Keratinocyte (primary cell): ENCODE data around the gene AKR1C4. TPM values are rescaled to one million over a fixed set of nuclear protein-coding genes. Genes with fewer than 3 reads are reported as not detected.

Experiments
- DNase-seq: peaks from one replicate; pipeline ENCODE4 v3.0.0-alpha.2; 2011; ENCODE audit warnings: low read depth, missing footprints, low spot score
- FAIRE-seq: peaks from 2 replicates; lab custom pipeline; 2011; peaks lifted over from hg19 to GRCh38; lab: Jason Lieb, UNC
- H2AFZ ChIP-seq: 2 replicates; pipeline ENCODE4 v1.6.0; 2012; ENCODE audit warnings: low read length, control low read depth, inconsistent platforms; ENCODE audit not compliant: control insufficient read depth
- H3K27ac ChIP-seq: 2 replicates; pipeline ENCODE4 v1.5.1; 2011; ENCODE audit warnings: low read length; ENCODE audit not compliant: control insufficient read depth, insufficient read depth
- H3K27me3 ChIP-seq: 3 replicates; pipeline ENCODE4 v1.6.0; 2011; ENCODE audit warnings: low read length; ENCODE audit not compliant: control insufficient read depth, insufficient read depth; ENCODE audit errors: extremely low read depth
- H3K36me3 ChIP-seq, 2 experiments: 2 replicates in 1 of 2; 3 replicates in 1 of 2; pipeline ENCODE4 v1.5.1; 2011; ENCODE audit warnings: low read length in 2 of 2, mild to moderate bottlenecking in 1 of 2; ENCODE audit not compliant: control insufficient read depth in 2 of 2, insufficient read depth in 2 of 2; ENCODE audit errors: extremely low read depth in 1 of 2
- H3K4me1 ChIP-seq: 3 replicates; pipeline ENCODE4 v1.5.1; 2011; ENCODE audit warnings: low read length; ENCODE audit not compliant: control insufficient read depth, insufficient read depth; ENCODE audit errors: extremely low read depth
- H3K4me2 ChIP-seq: 3 replicates; pipeline ENCODE4 v1.6.0; 2011; ENCODE audit warnings: low read depth, low read length; ENCODE audit not compliant: control insufficient read depth, insufficient read depth; ENCODE audit errors: extremely low read depth
- H3K4me3 ChIP-seq, 3 experiments: fragments of 200-600 bp in 1 of 3; sonication (generic) in 1 of 3; 2 replicates in 2 of 3; 3 replicates in 1 of 3; pipeline ENCODE4 v1.5.1; 2011 to 2016; ENCODE audit warnings: low read length in 3 of 3, mild to moderate bottlenecking in 3 of 3, control low read depth in 2 of 3, inconsistent platforms in 1 of 3, low read depth in 1 of 3, mixed read lengths in 1 of 3, mixed run types in 1 of 3, moderate library complexity in 1 of 3; ENCODE audit not compliant: control insufficient read depth in 2 of 3, insufficient read depth in 2 of 3; ENCODE audit errors: extremely low read depth in 1 of 3
- H3K79me2 ChIP-seq: 2 replicates; pipeline ENCODE4 v1.6.0; 2012; ENCODE audit warnings: low read length; ENCODE audit not compliant: control insufficient read depth, insufficient read depth
- H3K9ac ChIP-seq: 3 replicates; pipeline ENCODE4 v1.6.0; 2011; ENCODE audit warnings: low read length; ENCODE audit not compliant: control insufficient read depth, insufficient read depth; ENCODE audit errors: extremely low read depth
- H3K9me1 ChIP-seq: 3 replicates; pipeline ENCODE4 v1.6.0; 2011; ENCODE audit warnings: low read length; ENCODE audit not compliant: control insufficient read depth, insufficient read depth; ENCODE audit errors: extremely low read depth
- H3K9me3 ChIP-seq: 2 replicates; pipeline ENCODE4 v1.5.1; 2012; ENCODE audit warnings: low read depth, low read length; ENCODE audit not compliant: control insufficient read depth
- H4K20me1 ChIP-seq: 3 replicates; pipeline ENCODE4 v1.6.0; 2011; ENCODE audit warnings: low read length; ENCODE audit not compliant: control insufficient read depth, insufficient read depth; ENCODE audit errors: extremely low read depth
- CTCF ChIP-seq, 3 experiments: IDR thresholded peaks in 1 of 3; conservative IDR thresholded peaks in 1 of 3; optimal IDR thresholded peaks in 1 of 3; 2 replicates in 2 of 3; 3 replicates in 1 of 3; pipeline versions ENCODE3 to v1.5.1; 2011; ENCODE audit warnings: low read length in 3 of 3, mild to moderate bottlenecking in 3 of 3, moderate library complexity in 2 of 3, control low read depth in 1 of 3, inconsistent platforms in 1 of 3; ENCODE audit not compliant: insufficient read depth in 2 of 3; ENCODE audit errors: extremely low read depth in 1 of 3
- EZH2 ChIP-seq: IDR thresholded peaks from one replicate; pipeline ENCODE4 v1.6.1; 2012; ENCODE audit warnings: inconsistent platforms, mild to moderate bottlenecking, low read length, moderate library complexity
- dilution Hi-C: fragments of 300-500 bp; cut with MboI; formaldehyde crosslinking; loops from one replicate; pipeline ENCODE4 v1.7.0; 2020; ENCODE audit warnings: low sequenced_read_pairs; ENCODE audit not compliant: extremely low pct_ligation_motif_present
- polyA plus RNA-seq, 5 experiments: library from polyadenylated mRNA; depleted of rRNA in 3 of 5; stranded (reverse) in 3 of 5; stranded (forward) in 1 of 5; unstranded in 1 of 5; fragments of >200 nt; gene quantifications; 1 replicate in 1 of 5; 2 replicates in 3 of 5; 3 replicates in 1 of 5; pipeline versions ENCODE4 v1.2.1 to v1.2.3, GENCODE V29; 2011 to 2012; ENCODE audit warnings: missing spikeins in 2 of 5, low read depth in 1 of 5, low replicate concordance in 1 of 5

Gene AKR1C4
- polyA plus RNA-seq, 1 donor (not counting 4 experiments of a cell fraction or from before 2014, with no cell fraction given) = not detected

DNA sequence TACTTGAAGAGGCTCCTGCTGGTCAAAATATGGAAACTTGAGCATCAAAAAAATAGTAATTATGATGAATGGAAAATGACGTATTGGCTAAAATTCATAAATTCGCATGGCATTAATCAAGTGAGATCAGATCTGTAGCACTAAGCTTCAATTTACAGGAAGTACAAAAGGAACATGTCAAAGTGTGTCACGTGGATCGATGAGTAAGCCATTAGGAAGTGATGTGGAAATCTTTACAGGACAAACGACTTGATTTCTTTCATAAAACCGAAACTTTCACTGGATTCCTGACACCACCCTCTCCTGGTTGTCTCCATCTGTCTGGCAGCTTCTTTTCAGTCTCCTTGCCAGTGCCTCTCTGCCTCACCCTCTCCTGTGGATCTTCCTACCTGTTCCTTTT is 37.5 kb upstream of the AKR1C4 start:
- H3K79me2 ChIP-seq = no peaks in the 10 kb centered on the region
- H3K4me3 ChIP-seq = no peak overlapping the region
- H3K4me2 ChIP-seq = no peak overlapping the region
- dilution Hi-C loops = no loop called here
- DNase-seq (no peak), FAIRE-seq (no peak)
- no peak overlapping the region for H2AFZ ChIP-seq
- H3K9me3 ChIP-seq = no peaks in the 10 kb centered on the region
- H3K4me1 ChIP-seq = no peaks in the 10 kb centered on the region
- H3K36me3 ChIP-seq = no peaks in the 10 kb centered on the region
- H3K27me3 ChIP-seq = peaks cover 5% of the 10 kb centered on the region
- no peak for TF ChIP-seq EZH2
- no peak for TF ChIP-seq CTCF (optimal IDR thresholded peaks at IDR 0.05 in 1 of 3, IDR thresholded peaks at IDR 0.05 in 1 of 3, conservative IDR thresholded peaks at IDR 0.05 in 1 of 3; ENCODE audit: extremely low read depth in 1 of 3, insufficient read depth in 2 of 3, low read length in 3 of 3)
- no peaks in the 10 kb centered on the region for H3K9me1 ChIP-seq
- no peak overlapping the region for H3K9ac ChIP-seq
- no peaks in the 10 kb centered on the region for H4K20me1 ChIP-seq
- H3K27ac ChIP-seq = no peak overlapping the region

- no peak for FAIRE-seq
- dilution Hi-C loops = no loop called here
Measured at GRCh38 chr10:5163487-5163886, 33.1 kb upstream of the AKR1C4 start.

More at GRCh38 chr10:5163487-5163886, 33.1 kb upstream of the AKR1C4 start:
- Histone ChIP-seq H3K9ac (no peak overlapping the region), H3K79me2 (no peaks in the 10 kb centered on the region), H3K9me3 (peaks cover 2% of the 10 kb centered on the region), H3K4me1 (no peaks in the 10 kb centered on the region), H3K27ac (no peak overlapping the region), H3K9me1 (no peaks in the 10 kb centered on the region), H2AFZ (no peak overlapping the region), H3K27me3 (no peaks in the 10 kb centered on the region), H3K4me2 (no peak overlapping the region), H3K36me3 (no peaks in the 10 kb centered on the region), H3K4me3 (no peak overlapping the region), H4K20me1 (no peaks in the 10 kb centered on the region)
- TF ChIP-seq CTCF (optimal IDR thresholded peaks at IDR 0.05 in 1 of 3, IDR thresholded peaks at IDR 0.05 in 1 of 3, conservative IDR thresholded peaks at IDR 0.05 in 1 of 3; ENCODE audit: extremely low read depth in 1 of 3, insufficient read depth in 2 of 3, low read length in 3 of 3) = no peak
- no peak for TF ChIP-seq EZH2
- DNase-seq = no peak
